ENCODE measurements around the gene SEPTIN7. TPM values are rescaled to one million over a fixed set of nuclear protein-coding genes. Genes with fewer than 3 reads are reported as not detected.

Gene SEPTIN7
- total and polyA plus RNA-seq, 9 of the 15 experiments (the other 6 are each of a cell fraction or from before 2014, with no cell fraction given): 95.0 to 268 (median 163) TPM

- no peak for DNase-seq (ENCODE audit: extremely low read depth in 1 of 4, low spot score in 3 of 4)
- no peak for ATAC-seq
- Histone ChIP-seq H3K4me3 (no peak overlapping the region), H3K36me3 (ENCODE audit: control insufficient read depth, insufficient read depth, low read length) (no peaks in the 10 kb centered on the region), H3K27ac (ENCODE audit: extremely low read depth, low read depth, low read length) (no peak overlapping the region), H4K20me1 (replicated peaks; ENCODE audit: control insufficient read depth, insufficient read depth, low read length) (no peaks in the 10 kb centered on the region; the same call in 1 of the 2 replicates), H3K4me1 (replicated peaks in 1 of 2; ENCODE audit: control insufficient read depth in 2 of 2, insufficient read depth in 2 of 2, low read length in 2 of 2) (0 out of 5 replicates have a peak, but pooled peaks cover 0 to 2% of the 10 kb centered on the region in 2 experiments), H2AFZ (ENCODE audit: low read depth, low read length) (no peak overlapping the region), H3K79me2 (ENCODE audit: control insufficient read depth, insufficient read depth, low read length) (peaks cover 95% of the 10 kb centered on the region), H3K27me3 (ENCODE audit: control insufficient read depth in 2 of 2, insufficient read depth in 2 of 2, low read length in 2 of 2) (no peaks in the 10 kb centered on the region), H3K9me1 (ENCODE audit: control insufficient read depth, insufficient read depth, low read length) (no peaks in the 10 kb centered on the region), H3K9ac (ENCODE audit: insufficient read depth in 1 of 2, low read depth in 2 of 2, low read length in 2 of 2) (no peak overlapping the region), H3K4me2 (ENCODE audit: insufficient read depth, low read length) (no peak overlapping the region), H3K9me3 (replicated peaks; ENCODE audit: control insufficient read depth, insufficient read depth, low read depth, low read length) (peaks cover 4% of the 10 kb centered on the region; the same call in 1 of the 2 replicates)
- in situ Hi-C loops (cut with MboI) (no loop called here), intact Hi-C loops (cut with micrococcal nuclease) (no loop called here)
- no peak for FAIRE-seq
- TF ChIP-seq, protein P1, sequence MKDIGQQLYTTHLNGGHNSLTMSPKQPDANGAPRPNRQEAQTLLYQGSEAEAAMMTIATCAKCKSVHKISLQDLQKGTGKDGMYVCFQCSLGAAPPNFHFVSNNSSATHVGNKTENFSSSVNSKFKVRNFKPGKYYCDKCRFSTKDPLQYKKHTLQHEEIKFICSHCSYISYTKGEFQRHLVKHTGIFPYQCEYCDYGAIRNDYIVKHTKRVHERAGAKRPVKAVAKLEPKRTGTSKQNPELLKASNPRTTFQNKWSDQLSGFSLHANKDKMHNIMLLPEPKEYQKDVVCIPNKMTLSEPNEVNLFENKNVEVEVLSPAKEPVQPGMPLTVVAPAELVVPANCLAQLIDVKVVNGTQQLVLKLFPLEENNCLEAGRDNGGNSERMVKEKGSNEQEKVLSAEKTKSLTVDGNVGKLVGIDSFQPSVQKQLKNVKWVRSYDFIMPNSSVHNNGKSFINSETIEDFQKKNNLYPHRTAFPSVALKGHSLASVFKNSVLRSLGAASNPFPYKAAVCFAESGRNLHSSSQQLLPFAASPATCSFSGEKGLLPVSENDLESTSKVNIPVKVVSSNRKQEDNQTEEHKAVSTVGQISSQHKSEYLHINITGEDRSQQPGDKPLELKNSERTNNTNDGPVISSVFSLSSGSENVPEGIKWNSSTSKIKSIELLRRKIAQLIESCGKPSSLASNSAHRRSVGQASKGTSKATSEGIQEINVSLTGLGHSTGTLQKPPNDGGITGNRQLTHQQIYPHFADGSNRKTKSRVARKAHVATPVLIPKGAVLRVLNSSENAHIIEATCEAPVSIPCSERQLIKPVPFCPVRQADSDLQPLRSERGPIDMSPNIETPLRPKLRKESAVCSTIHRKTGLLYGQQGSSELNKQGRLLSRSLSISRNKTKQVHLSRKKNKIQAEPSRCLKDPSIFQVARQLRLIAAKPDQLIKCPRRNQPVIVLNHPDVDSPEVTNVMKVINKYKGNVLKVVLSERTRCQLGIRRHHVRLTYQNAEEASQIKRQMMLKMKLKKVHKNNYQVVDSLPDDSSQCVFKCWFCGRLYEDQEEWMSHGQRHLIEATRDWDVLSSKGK (CRISPR knock-in tag; IDR thresholded peaks at IDR 0.05): no peak
- TF ChIP-seq FOS (IDR thresholded peaks at IDR 0.05; ENCODE audit: extremely low read depth, insufficient read length) (no peak), ZSCAN32 (CRISPR knock-in tag; IDR thresholded peaks at IDR 0.05) (no peak), RBFOX2 (IDR thresholded peaks at IDR 0.05; ENCODE audit: low read depth, low read length) (no peak), FOXJ2 (tag; IDR thresholded peaks at IDR 0.05) (no peak), CTBP1 (IDR thresholded peaks at IDR 0.05; ENCODE audit: borderline replicate concordance) (no peak), SMARCA4 (IDR thresholded peaks at IDR 0.05) (no peak), ZNF23 (CRISPR knock-in tag; IDR thresholded peaks at IDR 0.05) (no peak)
- TF ChIP-seq, protein P2, sequence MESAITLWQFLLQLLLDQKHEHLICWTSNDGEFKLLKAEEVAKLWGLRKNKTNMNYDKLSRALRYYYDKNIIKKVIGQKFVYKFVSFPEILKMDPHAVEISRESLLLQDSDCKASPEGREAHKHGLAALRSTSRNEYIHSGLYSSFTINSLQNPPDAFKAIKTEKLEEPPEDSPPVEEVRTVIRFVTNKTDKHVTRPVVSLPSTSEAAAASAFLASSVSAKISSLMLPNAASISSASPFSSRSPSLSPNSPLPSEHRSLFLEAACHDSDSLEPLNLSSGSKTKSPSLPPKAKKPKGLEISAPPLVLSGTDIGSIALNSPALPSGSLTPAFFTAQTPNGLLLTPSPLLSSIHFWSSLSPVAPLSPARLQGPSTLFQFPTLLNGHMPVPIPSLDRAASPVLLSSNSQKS (CRISPR knock-in tag; IDR thresholded peaks at IDR 0.05): no peak
- no TSS peak for BruUV-seq (replicated peaks)
- ChIA-PET CTCF (ENCODE audit: low intra/inter-chr PET ratio) (no interaction called here), POLR2A (interaction anchor here (2.2 kb wide), 1 partner anchor 18 kb away, joined by 13 read pairs; the partner anchor contains the start of gene SEPTIN7)
Observed at GRCh38 chr7:35818513-35818912, 17.7 kb downstream of the SEPTIN7 start.

Measured in K562 (cell line).